Fibroblast of skin of right quadriceps (primary cell): ENCODE data around the gene PLAAT2.

Source experiments
- DNase-seq: peaks from one replicate; pipeline ENCODE4 v3.0.0-alpha.2; 2013

PLAAT2 gene

DNA sequence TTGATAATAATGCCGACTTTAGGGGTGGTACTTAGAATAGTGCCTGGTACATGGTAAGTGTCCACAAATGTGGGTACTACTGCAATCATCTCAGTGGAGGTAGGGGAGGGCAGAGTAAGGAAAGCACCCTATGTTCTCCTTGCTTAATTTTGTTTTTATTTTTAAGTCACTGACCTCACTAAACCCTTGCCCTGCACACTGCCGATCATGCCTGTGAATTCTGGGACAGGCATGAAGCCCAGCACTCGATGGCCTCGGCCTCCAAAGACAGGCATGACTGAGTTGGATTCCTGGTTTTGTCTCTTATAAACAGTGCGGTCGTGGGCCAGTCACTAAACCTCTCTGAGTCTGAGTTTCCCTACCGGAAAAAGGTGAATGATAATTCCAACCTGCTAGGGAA, 50.4 kb downstream of the PLAAT2 start:
- DNase-seq, result no peak

DNA sequence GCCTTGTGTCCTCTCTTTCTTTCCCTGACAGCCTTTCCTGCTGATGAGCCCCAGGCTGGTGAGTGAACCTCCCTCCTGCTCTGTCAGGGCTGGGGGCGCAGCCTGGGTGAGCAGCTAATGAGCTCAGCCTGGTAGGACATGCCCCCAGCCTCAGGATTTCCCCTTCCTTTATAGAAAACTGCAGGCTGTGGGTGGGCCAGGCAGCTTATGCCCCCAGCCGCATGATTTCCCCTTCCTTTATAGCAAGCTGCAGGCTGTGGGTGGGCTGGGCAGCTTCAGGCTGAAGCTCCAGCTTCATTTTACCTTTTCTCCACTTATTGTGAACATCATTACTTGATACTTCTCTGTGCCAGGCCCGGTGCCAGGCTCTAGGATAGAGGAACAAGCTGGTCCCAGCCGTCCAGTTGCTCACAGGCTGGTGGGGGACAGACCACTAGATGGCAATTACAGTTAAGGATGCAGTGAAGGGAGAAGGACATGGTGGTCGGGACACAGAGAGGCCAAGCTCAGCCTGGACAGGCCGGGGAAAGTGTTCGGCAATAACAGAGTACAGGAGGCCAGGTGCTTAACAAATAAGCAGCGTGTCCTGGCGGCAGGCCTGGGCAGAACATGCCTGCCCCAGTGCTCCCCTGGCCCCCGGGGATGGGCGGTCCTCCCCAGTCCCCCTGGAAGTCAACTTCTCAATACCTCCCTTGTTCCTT, 52.0 kb downstream of the PLAAT2 start:
- DNase-seq, result no peak

DNA sequence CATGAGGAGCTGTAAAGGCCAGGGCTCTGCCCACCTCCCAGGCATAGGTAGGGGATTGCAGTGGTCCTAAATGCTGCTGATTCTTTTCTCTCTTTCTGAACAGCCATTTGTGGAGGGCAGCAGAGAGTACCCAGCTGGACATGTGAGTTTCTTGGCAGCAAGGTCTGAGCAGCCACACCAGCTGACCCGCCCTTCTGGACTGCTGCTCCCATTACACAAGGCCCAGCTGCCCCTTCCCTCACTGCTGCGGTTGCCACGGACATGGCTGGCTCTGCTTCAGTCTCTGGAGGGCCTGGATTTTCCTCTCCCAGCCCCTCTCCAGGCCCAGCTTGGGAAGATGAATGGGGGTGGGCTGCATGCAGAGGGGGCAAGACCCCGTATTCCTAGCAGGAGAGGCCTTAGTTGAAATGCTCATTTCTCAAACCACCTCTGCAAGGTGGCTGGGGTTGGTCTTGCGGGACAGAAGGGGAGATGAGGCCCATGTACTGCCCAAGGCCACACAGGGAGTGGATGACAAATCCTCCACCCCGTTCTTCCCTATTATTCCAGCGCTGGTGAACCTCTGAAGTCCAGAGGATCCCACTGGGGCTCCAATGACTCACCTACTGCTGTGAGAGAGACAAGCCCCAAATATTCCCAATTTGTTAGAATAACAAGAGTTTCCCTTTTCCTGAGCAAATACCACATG, 52.7 kb downstream of the PLAAT2 start:
- DNase-seq, result peak; percentile 48

DNA sequence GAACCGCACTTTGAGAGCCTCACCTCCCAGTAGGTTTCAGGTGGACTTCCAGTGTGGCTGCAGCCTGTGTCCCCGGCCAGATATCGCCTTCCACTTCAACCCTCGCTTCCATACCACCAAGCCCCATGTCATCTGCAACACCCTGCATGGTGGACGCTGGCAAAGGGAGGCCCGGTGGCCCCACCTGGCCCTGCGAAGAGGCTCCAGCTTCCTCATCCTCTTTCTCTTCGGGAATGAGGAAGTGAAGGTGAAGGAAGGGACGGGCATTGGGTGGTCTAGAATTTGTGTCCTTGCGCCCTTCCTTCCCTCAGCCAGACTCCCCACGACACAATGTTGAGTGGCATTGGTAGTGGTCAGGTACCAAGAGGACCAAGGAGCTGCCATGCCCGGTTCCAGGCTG, 54.4 kb downstream of the PLAAT2 start:
- DNase-seq, result no peak

DNA sequence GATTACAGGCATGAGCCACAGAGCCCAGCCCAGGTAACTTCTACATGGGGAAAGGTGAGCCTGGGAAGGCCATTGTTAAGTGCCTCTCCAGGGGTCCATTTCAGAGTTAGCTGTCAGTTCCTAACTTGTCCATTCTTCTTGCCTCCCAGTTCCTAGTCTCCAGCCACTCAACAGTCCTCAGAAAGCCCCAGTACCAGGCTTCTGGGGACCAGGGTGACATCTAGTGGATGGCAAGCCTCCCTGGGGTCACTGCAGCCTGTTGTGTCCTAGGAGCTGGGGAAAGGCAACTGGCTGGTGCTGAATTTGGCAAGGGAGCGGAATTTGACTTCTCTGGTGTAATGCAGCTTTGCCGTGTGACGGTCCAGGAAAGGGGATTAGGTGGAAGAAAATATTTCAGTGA, 55.2 kb downstream of the PLAAT2 start:
- DNase-seq, result no peak

DNA sequence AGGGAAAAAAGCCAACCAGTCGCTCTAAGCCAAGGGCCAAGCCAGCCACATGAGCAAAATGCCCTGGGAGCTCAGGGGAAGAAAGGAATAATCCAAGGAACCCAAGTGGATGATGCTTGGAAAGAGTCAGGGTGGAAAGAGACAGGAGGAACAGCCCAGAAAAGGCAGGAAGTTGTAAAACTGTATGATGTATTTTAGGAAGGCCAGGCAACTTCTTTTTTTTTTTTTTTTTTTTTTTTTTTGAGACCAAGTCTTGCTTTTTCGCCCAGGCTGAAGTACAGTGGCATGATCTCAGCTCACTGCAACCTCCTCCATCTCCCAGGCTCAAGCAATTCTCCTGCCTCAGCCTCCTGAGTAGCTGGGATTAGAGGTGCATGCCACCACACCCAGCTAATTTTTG, 55.7 kb downstream of the PLAAT2 start:
- no peak for DNase-seq

DNA sequence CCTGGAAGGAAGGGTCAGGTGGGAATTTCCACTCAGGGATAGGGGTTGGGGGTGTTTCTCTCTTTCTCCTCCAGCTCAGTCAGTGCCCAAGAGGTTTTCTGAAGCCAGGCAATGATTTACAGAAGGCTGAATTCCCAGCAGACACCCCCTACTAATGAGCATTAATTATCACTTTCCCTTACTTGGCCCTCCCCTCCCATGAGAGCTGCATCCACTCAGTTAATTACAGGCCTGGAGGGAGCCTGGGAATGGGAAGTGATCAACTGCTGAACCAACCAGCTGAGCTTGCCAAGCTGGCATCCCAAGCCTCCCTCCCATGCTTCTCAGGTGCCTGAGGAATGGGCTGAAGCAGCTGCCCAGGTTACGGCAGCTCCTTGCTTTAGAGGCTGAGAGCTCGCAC, 56.3 kb downstream of the PLAAT2 start:
- DNase-seq, result no peak

DNA sequence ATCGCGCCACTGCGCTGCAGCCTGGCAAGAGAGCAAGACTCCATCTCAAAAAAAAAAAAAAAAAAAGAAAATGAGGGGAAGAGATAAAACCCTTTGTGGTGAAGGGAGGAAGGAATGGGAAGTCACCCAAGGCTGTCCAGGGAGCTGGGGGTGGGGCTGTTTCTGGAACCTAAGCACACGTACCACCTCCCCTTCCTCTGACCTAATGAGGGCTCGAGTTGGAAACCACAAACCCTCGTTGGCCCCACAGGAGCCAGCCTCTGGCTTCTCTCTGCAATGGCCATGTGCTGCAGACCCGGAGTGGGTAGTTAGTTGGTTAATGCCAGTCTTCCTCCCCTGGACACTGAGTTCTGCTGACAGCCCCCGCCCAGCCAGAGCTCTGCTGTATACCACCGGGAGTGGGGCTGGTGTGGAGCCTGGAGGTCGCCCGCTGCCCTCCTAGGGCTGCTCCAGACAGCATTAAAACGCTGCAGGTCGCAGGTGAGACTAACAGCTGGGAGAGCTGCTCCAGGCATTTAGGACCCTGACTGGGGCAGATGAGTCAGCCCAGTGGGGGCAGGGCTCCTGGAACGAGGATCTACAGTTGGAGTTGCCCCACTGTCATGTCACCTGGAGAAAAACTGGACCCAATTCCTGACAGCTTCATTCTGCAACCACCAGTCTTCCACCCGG, 57.2 kb downstream of the PLAAT2 start, which contains the start of gene LGALS12:
TSS of gene LGALS12 (plus strand) at position 228 of the 672 bp plus-strand sequence. CDS start at position 603, 375 bp downstream.
- DNase-seq, result no peak

DNA sequence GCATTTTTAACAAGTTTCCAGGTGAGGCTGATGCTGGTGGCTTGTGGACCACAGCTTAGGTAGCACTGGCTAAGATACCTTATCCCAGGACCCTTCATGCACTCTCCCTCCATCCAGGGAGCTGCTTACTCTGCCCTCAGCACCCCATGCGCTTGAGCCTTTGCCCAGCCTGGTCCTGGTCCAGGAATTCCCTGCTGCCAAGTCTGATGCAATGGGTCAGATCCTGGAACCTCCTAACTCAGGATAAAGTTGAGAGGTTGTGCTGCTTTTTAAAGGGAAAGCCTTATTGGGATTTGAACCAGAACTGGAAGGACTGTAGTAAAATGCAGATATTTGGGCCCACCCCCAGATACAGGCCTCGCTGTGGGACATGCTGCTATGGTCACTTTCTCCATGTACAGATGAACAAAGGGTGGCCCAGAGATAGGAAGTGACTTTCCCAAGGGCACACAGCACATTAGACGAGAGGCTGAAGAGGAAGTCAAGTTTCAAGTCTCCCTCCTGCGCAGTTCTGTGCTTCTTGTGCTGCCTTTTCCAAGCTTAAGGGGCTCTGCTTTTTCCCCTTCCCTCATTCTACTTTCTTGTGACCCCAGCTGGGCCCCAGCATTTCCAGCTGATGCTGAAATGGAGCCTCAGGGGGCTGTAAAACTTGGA, 58.1 kb downstream of the PLAAT2 start:
- DNase-seq, result no peak

DNA sequence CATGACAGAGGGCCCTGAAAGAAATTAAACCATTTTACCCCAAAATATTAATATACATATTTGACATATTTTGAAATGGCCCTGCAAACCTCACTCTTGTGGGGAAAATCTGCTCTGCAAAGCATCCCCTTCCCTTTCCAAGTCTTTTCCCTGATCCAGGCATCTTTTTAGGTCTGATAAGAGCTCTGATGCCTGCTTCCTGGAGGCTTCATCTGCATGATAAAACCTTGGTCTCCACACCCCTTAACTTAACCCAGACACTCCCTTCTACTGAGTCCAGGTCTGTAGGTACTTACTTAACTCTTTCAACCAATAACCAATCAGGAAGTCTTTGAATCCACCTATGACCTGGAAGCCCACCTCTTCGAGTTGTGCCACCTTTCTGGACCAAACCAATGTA, 59.1 kb downstream of the PLAAT2 start:
- no peak for DNase-seq

DNA sequence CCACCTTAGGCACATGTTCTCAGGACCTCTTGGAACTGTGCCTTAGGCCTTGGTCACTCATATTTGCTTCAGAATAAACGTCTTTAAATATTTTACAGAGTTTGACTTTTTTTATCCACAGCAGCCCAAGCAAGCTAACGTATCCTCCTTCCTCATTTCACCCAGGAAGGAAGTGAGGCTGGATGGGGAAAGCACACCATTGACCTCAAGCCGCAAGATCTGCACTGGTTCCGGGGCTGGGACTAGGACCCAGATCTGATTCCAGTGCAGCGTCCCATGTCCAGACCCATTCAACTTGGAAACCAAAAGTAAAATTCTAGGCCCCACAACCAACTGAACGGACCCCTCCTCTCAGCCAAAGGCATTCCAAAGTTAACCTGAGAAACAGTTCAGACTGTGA, 59.7 kb downstream of the PLAAT2 start:
- DNase-seq, result no peak
